HG03565 (cell line): Measurements from ENCODE around the gene DCUN1D4.

Experiments
- ATAC-seq: cut with Tn5 transposase; IDR thresholded peaks from one replicate; pipeline ENCODE4 v1.9.1; 2021; ENCODE audit warnings: mild to moderate bottlenecking, moderate library complexity; ENCODE audit not compliant: unreplicated experiment

The DCUN1D4 gene

GRCh38 chr4:51958199-51958968 lies 115.4 kb downstream of the DCUN1D4 start:
- ATAC-seq, result no peak

DNA sequence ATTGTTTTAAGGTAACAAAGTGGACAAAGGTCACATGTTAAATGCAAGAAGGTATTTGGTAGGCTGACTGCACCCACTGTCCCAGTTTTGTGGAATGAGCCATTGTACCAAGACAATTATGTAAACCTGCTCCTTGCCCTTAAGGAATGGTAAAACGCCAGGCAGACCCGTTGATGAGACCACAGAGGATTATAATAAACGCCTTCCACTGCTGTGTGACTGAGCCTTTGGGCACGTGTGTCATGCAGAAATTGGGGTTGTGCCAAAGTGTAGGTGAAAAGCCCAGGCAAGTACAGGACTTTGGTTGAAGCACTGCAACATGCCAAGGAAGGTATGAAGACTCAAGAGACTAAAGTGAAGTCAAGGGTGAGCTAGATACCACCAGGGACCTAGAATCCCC lies 117.5 kb downstream of the DCUN1D4 start:
- ATAC-seq, result no peak

DNA sequence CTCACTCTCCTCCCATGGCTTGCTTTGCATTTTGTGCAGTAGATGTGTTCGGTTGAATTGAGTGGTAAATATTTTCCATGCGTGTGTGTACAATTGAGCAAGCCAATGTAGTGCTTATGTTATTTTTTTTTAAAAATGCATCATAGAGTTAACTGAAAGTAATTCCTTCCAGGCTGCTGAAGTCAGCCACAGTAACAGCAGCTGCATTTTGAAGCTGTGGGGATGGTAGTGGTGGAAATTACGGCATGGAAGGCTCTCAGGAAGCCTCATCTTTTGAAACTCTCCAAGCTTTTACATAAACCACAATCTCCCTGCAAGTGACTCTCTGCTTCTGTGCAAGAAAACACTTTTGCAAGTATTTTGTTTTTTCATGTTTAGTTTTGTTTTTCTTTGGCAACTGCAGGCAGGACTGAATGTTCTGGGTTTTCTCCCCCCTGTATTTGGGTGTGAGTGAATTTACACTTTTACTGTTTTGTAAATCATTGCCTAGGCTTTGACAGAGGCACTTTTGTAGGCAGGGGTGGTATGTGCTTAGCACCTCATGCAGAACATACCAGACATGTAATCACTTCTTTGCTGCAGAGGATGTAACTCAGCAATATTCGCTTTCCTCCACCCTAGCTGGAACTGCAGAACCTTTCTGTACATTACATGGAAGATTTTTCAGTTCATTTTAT lies 121.0 kb downstream of the DCUN1D4 start:
- no peak for ATAC-seq

DNA sequence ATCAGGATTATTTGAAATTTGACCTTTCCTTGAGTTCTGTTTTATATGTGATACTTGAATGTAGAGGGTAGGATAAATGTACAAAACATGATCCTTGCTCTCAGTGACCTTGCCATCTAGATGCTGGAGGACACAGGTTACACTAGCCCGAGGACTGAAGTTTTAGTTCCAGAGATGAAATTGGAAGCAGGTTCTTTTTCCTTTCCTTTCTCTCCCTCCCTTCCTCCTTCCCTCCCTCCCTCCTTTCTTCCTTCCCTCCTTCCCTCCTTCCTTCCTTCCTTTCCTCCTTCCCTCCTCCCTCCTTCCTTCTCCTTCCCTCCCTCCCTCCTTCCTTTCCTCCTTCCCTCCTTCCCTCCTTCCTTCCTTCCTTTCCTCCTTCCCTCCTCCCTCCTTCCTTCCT lies 122.9 kb downstream of the DCUN1D4 start:
- ATAC-seq, result no peak
